Hypothalamus (tissue), 51 donors: Measurements from ENCODE around the gene MMP15.

ENCODE experiments used
- DNase-seq, 51 donors: peaks; one replicate each; lab custom pipeline; 2025; lab: John Stamatoyannopoulos, UW

MMP15 gene

GRCh38 chr16:57995721-57996405 is 29.7 kb upstream of the MMP15 start:
- no peak for DNase-seq

GRCh38 chr16:57996406-57997175 is 29.0 kb upstream of the MMP15 start:
- DNase-seq = no peak

- peak in 1 of 51 donors; percentile 7 for DNase-seq
These were observed 28.4 kb upstream of the MMP15 start for GRCh38 chr16:57997176-57997527.

- no peak for DNase-seq
These were observed 27.9 kb upstream of the MMP15 start for GRCh38 chr16:57997528-57998265.

GRCh38 chr16:57998486-57998885 is 27.1 kb upstream of the MMP15 start:
- DNase-seq = no peak

GRCh38 chr16:57998992-57999365 is 26.6 kb upstream of the MMP15 start:
- no peak for DNase-seq

- DNase-seq = peak in 2 of 51 donors; percentile 20 to 34
These were observed 26.1 kb upstream of the MMP15 start for GRCh38 chr16:57999366-57999970.

GRCh38 chr16:57999971-58000705 is 25.4 kb upstream of the MMP15 start, which contains the start of gene ZNF319:
Gene ZNF319 (minus strand): TSS chr16:58000672. CDS start chr16:57998265, 2,407 bp downstream.
- DNase-seq = peak in 4 of 51 donors; percentile 34 to 63 (median 54)

GRCh38 chr16:58000706-58001676 is 24.6 kb upstream of the MMP15 start, which contains the start of gene USB1:
Gene USB1 (plus strand): TSS chr16:58001407. CDS start chr16:58001484, 77 bp downstream.
- DNase-seq = peak; percentile 46 to 95 (median 79)

- DNase-seq = no peak
These were observed 23.7 kb upstream of the MMP15 start for GRCh38 chr16:58001781-58002415.

- DNase-seq = no peak
These were observed 23.1 kb upstream of the MMP15 start for GRCh38 chr16:58002416-58002800.

GRCh38 chr16:58002936-58003335 is 22.6 kb upstream of the MMP15 start:
- no peak for DNase-seq

GRCh38 chr16:58004736-58005135 is 20.8 kb upstream of the MMP15 start:
- peak in 3 of 51 donors; percentile 19 to 42 (median 35) for DNase-seq

GRCh38 chr16:58009856-58010416 is 15.6 kb upstream of the MMP15 start:
- no peak for DNase-seq

GRCh38 chr16:58010886-58011285 is 14.7 kb upstream of the MMP15 start:
- DNase-seq = no peak

GRCh38 chr16:58011652-58012051 is 13.9 kb upstream of the MMP15 start:
- DNase-seq = no peak

GRCh38 chr16:58012481-58012880 is 13.1 kb upstream of the MMP15 start:
- DNase-seq = no peak
